ENCODE measurements around the gene HIPK2. TPM values are rescaled to one million over a fixed set of nuclear protein-coding genes. Genes with fewer than 3 reads are reported as not detected.

HIPK2 gene
- total RNA-seq, 4 donors from 2014 or later = 20.9 to 40.9 (median 26.7) TPM

DNA sequence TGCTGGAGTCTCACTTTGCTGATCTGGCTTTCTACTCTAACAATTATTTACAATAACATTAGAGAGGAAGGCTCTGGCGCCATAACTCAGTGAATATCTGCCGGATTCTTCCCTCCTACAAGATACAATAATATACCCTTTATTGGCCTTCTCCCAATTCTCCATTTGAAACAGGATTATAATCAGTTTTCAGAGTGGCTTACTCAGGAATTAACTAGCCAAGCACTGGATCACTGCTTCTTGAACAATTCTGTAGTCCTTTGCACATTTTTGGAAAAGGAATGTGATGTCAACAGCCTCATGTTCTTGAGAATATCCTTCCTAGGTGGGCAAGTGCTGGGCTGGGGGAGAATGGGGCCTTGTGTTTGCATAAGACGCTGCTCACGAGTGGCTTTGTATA is 125.9 kb downstream of the HIPK2 start:
- TF ChIP-seq CTCF (IDR thresholded peaks at IDR 0.05) (no peak), POLR2A (IDR thresholded peaks at IDR 0.05; ENCODE audit: low read depth) (no peak), EP300 (IDR thresholded peaks at IDR 0.05) (no peak), POLR2AphosphoS5 (IDR thresholded peaks at IDR 0.05) (no peak)
- no peaks in the 10 kb centered on the region for H3K9me3 ChIP-seq
- H3K27ac ChIP-seq (replicated peaks in 1 of 4) = peak overlapping the region in 2 of 4 donors; percentile 13 to 26
- no peak overlapping the region for H3K4me3 ChIP-seq
- intact Hi-C loops (cut with DNase I) = loop anchor here (10.0 kb wide), 1 partner anchor 73 kb away; no protein-coding TSS in a partner anchor
- DNase-seq (ENCODE audit: extremely low spot score) = no peak
- WGBS = 55% methylated on average over 4 of the region's 4 CpGs
- H3K4me1 ChIP-seq = peaks cover 16 to 63% (median 45%) of the 10 kb centered on the region in 4 donors
- no peaks in the 10 kb centered on the region for H3K36me3 ChIP-seq
- H3K27me3 ChIP-seq = no peaks in the 10 kb centered on the region

GRCh38 chr7:139651308-139651707 is 126.5 kb downstream of the HIPK2 start:
- DNase-seq (ENCODE audit: extremely low spot score) = no peak
- Histone ChIP-seq H3K9me3 (no peaks in the 10 kb centered on the region), H3K4me3 (no peak overlapping the region), H3K27me3 (no peaks in the 10 kb centered on the region), H3K36me3 (no peaks in the 10 kb centered on the region), H3K27ac (replicated peaks in 1 of 4) (no peak overlapping the region), H3K4me1 (peaks cover 21 to 64% (median 50%) of the 10 kb centered on the region in 4 donors)
- WGBS = 80% methylated on average over 6 of the region's 6 CpGs
- TF ChIP-seq CTCF (IDR thresholded peaks at IDR 0.05) (no peak), POLR2A (IDR thresholded peaks at IDR 0.05; ENCODE audit: low read depth) (no peak)
- intact Hi-C loops (cut with DNase I) = loop anchor here (10.0 kb wide), 1 partner anchor 73 kb away; no protein-coding TSS in a partner anchor

GRCh38 chr7:139650429-139651100 is 127.2 kb downstream of the HIPK2 start:
- Histone ChIP-seq H3K27ac (replicated peaks in 1 of 4) (peak overlapping the region in 1 of 4 donors; percentile 34), H3K4me3 (no peak overlapping the region), H3K36me3 (peaks cover 0 to under 1% (median 0%) of the 10 kb centered on the region in 4 donors), H3K4me1 (peaks cover 28 to 69% (median 54%) of the 10 kb centered on the region in 4 donors), H3K27me3 (no peaks in the 10 kb centered on the region), H3K9me3 (no peaks in the 10 kb centered on the region)
- no peak for DNase-seq (ENCODE audit: extremely low spot score)
- intact Hi-C loops (cut with DNase I) = loop anchor here (10.0 kb wide), 1 partner anchor 74 kb away; no protein-coding TSS in a partner anchor
- TF ChIP-seq POLR2AphosphoS5 (IDR thresholded peaks at IDR 0.05) (no peak), EP300 (IDR thresholded peaks at IDR 0.05) (no peak), POLR2A (IDR thresholded peaks at IDR 0.05; ENCODE audit: low read depth) (no peak), CTCF (IDR thresholded peaks at IDR 0.05) (no peak)
- 82% methylated on average over 12 of the region's 12 CpGs for WGBS

DNA sequence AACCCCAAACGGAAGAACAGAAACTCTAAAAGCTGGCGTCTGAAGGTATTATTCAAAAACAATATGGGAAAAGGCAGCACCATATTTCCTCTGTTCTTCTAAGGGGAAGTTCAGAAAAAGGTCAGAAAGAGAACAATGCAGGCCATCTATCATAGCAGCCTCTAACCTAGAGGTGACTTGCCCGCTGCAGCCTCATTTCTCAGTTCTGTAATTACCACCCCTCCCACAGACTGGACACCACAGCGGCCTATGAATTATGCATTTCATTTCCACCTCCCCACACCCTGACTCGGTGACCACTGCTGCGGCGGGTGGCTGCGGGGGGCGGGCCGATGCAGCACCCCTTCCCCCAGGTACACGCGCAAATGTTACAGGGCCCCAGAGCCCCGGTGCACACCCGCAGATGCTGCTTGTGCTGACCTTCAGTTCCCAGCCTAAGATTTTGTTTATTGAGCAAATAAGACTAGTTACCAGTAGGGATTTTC is 128.8 kb downstream of the HIPK2 start:
- peak overlapping the region; percentile 29 to 65 (median 42) for H3K27ac ChIP-seq (replicated peaks in 1 of 4)
- peaks cover 28 to 63% (median 50%) of the 10 kb centered on the region in 4 donors for H3K4me1 ChIP-seq

GRCh38 chr7:139648391-139648861 is 129.4 kb downstream of the HIPK2 start:
- no peak for DNase-seq (ENCODE audit: extremely low spot score)
- Histone ChIP-seq H3K9me3 (no peaks in the 10 kb centered on the region), H3K4me1 (peaks cover 28 to 63% (median 50%) of the 10 kb centered on the region in 4 donors), H3K4me3 (peak overlapping the region in 1 of 4 donors; percentile 5), H3K27me3 (no peaks in the 10 kb centered on the region), H3K36me3 (peaks cover 0 to 6% (median 3%) of the 10 kb centered on the region in 4 donors), H3K27ac (replicated peaks in 1 of 4) (peak overlapping the region; percentile 26 to 65 (median 42))
- WGBS = 67% methylated on average over 20 of the region's 20 CpGs
- intact Hi-C loops (cut with DNase I) = loop anchor here (5.0 kb wide), 1 partner anchor 129 kb away; the partner anchor contains the start of gene HIPK2
- no peak for TF ChIP-seq EP300 (IDR thresholded peaks at IDR 0.05)
- TF ChIP-seq CTCF (IDR thresholded peaks at IDR 0.05) = no peak
- no peak for TF ChIP-seq POLR2AphosphoS5 (IDR thresholded peaks at IDR 0.05)
- TF ChIP-seq POLR2A (IDR thresholded peaks at IDR 0.05; ENCODE audit: low read depth) = no peak

More for the DNA sequence above, 128.8 kb downstream of the HIPK2 start:
- Histone ChIP-seq H3K27me3 (no peaks in the 10 kb centered on the region), H3K36me3 (peaks cover 0 to 6% (median 3%) of the 10 kb centered on the region in 4 donors), H3K9me3 (no peaks in the 10 kb centered on the region), H3K4me3 (no peak overlapping the region)
- TF ChIP-seq POLR2AphosphoS5 (IDR thresholded peaks at IDR 0.05) (peak; percentile 14 to 20), EP300 (IDR thresholded peaks at IDR 0.05) (no peak)
- WGBS = 67% methylated on average over 14 of the region's 14 CpGs
- DNase-seq (ENCODE audit: extremely low spot score) = no peak
- intact Hi-C loops (cut with DNase I) = loop anchor here (5.0 kb wide), 1 partner anchor 128 kb away; the partner anchor contains the start of gene HIPK2
